ENCODE data around the gene MAEA.

MAEA gene

GRCh38 chr4:1362046-1362445 lies 72.4 kb downstream of the MAEA start:
- no peaks in the 10 kb centered on the region for H4K20me1 ChIP-seq (ENCODE audit: low read depth, low read length)
- no peaks in the 10 kb centered on the region for H3K36me3 ChIP-seq (ENCODE audit: low read length)
- no peaks in the 10 kb centered on the region for H3K9me2 ChIP-seq (replicated peaks; ENCODE audit: insufficient read depth, low read length)

GRCh38 chr4:1362521-1362920 lies 72.8 kb downstream of the MAEA start:
- Histone ChIP-seq H3F3A (ENCODE audit: insufficient read depth) (no peaks in the 10 kb centered on the region), H3K79me2 (ENCODE audit: insufficient read depth, low read length) (no peaks in the 10 kb centered on the region), H3K36me3 (ENCODE audit: low read length) (no peaks in the 10 kb centered on the region), H3K4me2 (ENCODE audit: low read depth, low read length, poor library complexity, severe bottlenecking) (no peak overlapping the region), H3K9me3 (ENCODE audit: insufficient read depth, low read length) (no peaks in the 10 kb centered on the region), H4K20me1 (ENCODE audit: low read depth, low read length) (no peaks in the 10 kb centered on the region), H3K9ac (ENCODE audit: low read length) (no peak overlapping the region), H3K9me2 (replicated peaks; ENCODE audit: insufficient read depth, low read length) (no peaks in the 10 kb centered on the region), H2AFZ (ENCODE audit: low read depth, low read length, severe bottlenecking) (no peak overlapping the region), H3K27me3 (ENCODE audit: low read length) (no peaks in the 10 kb centered on the region), H3K27ac (ENCODE audit: low read depth, low read length) (no peak overlapping the region), H3K4me3 (ENCODE audit: insufficient read depth, low read length, poor library complexity, severe bottlenecking) (no peak overlapping the region)
- TF ChIP-seq CTCF (IDR thresholded peaks at IDR 0.05; ENCODE audit: insufficient read depth, low read length, poor library complexity, severe bottlenecking) (no peak), EZH2phosphoT487 (conservative IDR thresholded peaks at IDR 0.05; ENCODE audit: low read length) (no peak)

More at GRCh38 chr4:1362046-1362445, 72.4 kb downstream of the MAEA start:
- no peak overlapping the region for H3K9ac ChIP-seq (ENCODE audit: low read length)
- no peak overlapping the region for H3K4me3 ChIP-seq (ENCODE audit: insufficient read depth, low read length, poor library complexity, severe bottlenecking)
- no peak overlapping the region for H2AFZ ChIP-seq (ENCODE audit: low read depth, low read length, severe bottlenecking)
- no peaks in the 10 kb centered on the region for H3F3A ChIP-seq (ENCODE audit: insufficient read depth)
- no peak for TF ChIP-seq EZH2phosphoT487 (conservative IDR thresholded peaks at IDR 0.05; ENCODE audit: low read length)
- TF ChIP-seq CTCF (IDR thresholded peaks at IDR 0.05; ENCODE audit: insufficient read depth, low read length, poor library complexity, severe bottlenecking) = no peak
- H3K27ac ChIP-seq (ENCODE audit: low read depth, low read length) = no peak overlapping the region
- no peaks in the 10 kb centered on the region for H3K27me3 ChIP-seq (ENCODE audit: low read length)
- H3K79me2 ChIP-seq (ENCODE audit: insufficient read depth, low read length) = no peaks in the 10 kb centered on the region
- no peak overlapping the region for H3K4me2 ChIP-seq (ENCODE audit: low read depth, low read length, poor library complexity, severe bottlenecking)
- no peaks in the 10 kb centered on the region for H3K9me3 ChIP-seq (ENCODE audit: insufficient read depth, low read length)

GRCh38 chr4:1363513-1363912 lies 73.8 kb downstream of the MAEA start:
- H3K9me3 ChIP-seq (ENCODE audit: insufficient read depth, low read length) = no peaks in the 10 kb centered on the region
- no peak overlapping the region for H3K27ac ChIP-seq (ENCODE audit: low read depth, low read length)
- H3K9ac ChIP-seq (ENCODE audit: low read length) = no peak overlapping the region
- TF ChIP-seq EZH2phosphoT487 (conservative IDR thresholded peaks at IDR 0.05; ENCODE audit: low read length) (no peak), CTCF (IDR thresholded peaks at IDR 0.05; ENCODE audit: insufficient read depth, low read length, poor library complexity, severe bottlenecking) (no peak)
- no peaks in the 10 kb centered on the region for H3F3A ChIP-seq (ENCODE audit: insufficient read depth)
- no peaks in the 10 kb centered on the region for H3K9me2 ChIP-seq (replicated peaks; ENCODE audit: insufficient read depth, low read length)
- no peak overlapping the region for H3K4me3 ChIP-seq (ENCODE audit: insufficient read depth, low read length, poor library complexity, severe bottlenecking)
- H3K27me3 ChIP-seq (ENCODE audit: low read length) = no peaks in the 10 kb centered on the region
- H3K36me3 ChIP-seq (ENCODE audit: low read length) = no peaks in the 10 kb centered on the region
- H3K79me2 ChIP-seq (ENCODE audit: insufficient read depth, low read length) = no peaks in the 10 kb centered on the region
- no peak overlapping the region for H2AFZ ChIP-seq (ENCODE audit: low read depth, low read length, severe bottlenecking)
- H4K20me1 ChIP-seq (ENCODE audit: low read depth, low read length) = no peaks in the 10 kb centered on the region
- no peak overlapping the region for H3K4me2 ChIP-seq (ENCODE audit: low read depth, low read length, poor library complexity, severe bottlenecking)
